ENCODE results near the gene INSIG2. TPM values are rescaled to one million over a fixed set of nuclear protein-coding genes. Genes with fewer than 3 reads are reported as not detected.

The INSIG2 gene
- total and polyA plus RNA-seq, 2 experiments from 2014 or later: 8.1 to 15.1 TPM

- TF ChIP-seq ZNF462 (CRISPR knock-in tag; IDR thresholded peaks at IDR 0.05): no peak
- no peak for TF ChIP-seq ETS1 (IDR thresholded peaks at IDR 0.05)
- no peak for TF ChIP-seq REST (IDR thresholded peaks at IDR 0.05; ENCODE audit: unreplicated experiment)
- no peak for TF ChIP-seq CTCF (conservative IDR thresholded peaks at IDR 0.05; ENCODE audit: low read depth in 2 of 2)
Observed at GRCh38 chr2:118150294-118150693, 62.0 kb downstream of the INSIG2 start (continued).

All from GM23338 (cell line).